Amniotic epithelial cell (primary cell): ENCODE measurements around the gene MED12L.

Experiments
- DNase-seq: peaks from one replicate; pipeline ENCODE4 v3.0.0-alpha.2; 2010; ENCODE audit warnings: low read depth

The MED12L gene

GRCh38 chr3:151144016-151144415 is 58.6 kb downstream of the MED12L start:
- DNase-seq = no peak

DNA sequence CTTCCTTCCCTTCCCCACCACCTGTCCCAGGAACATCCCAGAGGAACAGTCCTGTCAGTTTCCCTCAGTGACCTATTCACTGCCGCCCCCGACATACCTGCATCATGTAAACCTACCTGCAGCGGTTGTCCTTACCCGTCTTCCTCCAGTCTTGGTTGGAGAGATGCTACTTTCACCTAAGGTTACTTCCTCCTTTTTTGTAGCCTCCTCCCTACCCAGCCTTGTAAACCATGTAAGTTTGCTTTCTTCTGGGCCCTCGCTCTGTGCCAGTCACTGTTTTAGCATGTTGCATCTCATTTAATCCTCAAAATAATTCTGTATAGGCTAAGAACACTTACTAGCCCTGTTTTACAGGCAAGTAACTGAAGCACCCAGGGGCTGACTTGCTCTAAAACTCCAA is 59.3 kb downstream of the MED12L start:
- DNase-seq = no peak

DNA sequence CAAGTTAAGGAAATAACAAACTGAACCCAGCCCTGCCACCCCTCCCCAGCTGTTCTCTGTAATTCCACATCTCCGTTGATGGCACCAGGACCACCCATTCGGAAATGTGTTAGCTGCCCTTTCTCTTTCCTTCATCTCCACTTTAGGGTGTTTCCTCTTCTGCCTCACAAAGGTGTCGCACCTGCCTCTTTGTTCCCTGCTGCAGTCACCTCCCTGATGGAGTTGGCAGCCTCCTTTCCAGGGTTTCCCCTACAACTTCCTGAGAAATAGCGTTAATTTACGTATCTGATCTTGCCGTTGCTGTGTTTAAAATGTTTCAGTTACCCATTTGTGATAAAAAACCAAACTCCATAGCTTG is 60.2 kb downstream of the MED12L start:
- no peak for DNase-seq

- peak; percentile 61 for DNase-seq
Observed at GRCh38 chr3:151146071-151146730, 60.7 kb downstream of the MED12L start.

DNA sequence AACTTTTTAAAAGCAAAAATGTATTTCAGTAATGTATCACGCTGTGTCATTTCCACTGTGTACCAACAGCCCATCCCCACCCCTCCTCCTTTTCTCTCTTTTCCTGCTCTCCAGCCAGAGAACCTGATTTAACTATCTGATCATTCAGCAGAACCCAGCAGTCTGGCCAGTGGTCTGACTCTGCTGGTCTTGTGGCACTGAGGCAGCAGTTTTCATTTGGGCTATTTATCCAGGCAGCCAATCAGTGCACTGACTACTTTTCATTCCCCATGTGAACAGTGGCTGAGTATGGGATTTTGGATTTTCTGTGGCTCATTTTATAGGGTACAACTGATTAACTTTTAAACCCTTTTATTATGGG is 61.2 kb downstream of the MED12L start:
- DNase-seq = no peak

- DNase-seq = no peak
Observed at GRCh38 chr3:151147299-151147698, 61.8 kb downstream of the MED12L start.

DNA sequence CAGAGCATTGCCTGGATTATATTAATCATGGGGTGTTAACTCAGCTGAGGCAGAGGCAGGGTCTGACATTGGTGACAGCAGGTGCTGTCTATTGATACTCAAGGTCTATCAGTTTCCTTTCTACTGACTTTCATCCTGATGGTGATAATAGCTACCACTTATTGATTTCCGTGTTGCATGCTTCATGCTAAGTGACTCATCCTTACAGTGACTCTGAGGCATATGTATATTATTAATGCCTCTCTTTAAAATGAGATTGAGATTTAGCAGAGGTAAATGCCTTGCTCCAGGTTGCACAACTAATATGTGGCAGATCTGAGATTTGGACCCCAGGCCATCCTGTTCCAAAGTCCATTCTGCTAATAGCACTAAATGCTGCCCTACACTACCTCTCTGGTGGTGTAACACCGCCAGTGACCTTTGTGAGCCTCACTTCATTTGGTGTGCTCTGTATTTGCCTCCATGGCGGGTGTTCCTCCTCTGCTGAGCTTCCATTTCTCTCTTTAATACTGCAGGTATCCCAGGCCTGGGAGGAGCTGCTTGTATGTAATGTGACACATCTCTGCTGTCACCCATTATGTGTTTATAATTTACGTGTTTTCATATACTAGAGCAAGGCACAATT is 67.1 kb downstream of the MED12L start:
- DNase-seq = no peak

DNA sequence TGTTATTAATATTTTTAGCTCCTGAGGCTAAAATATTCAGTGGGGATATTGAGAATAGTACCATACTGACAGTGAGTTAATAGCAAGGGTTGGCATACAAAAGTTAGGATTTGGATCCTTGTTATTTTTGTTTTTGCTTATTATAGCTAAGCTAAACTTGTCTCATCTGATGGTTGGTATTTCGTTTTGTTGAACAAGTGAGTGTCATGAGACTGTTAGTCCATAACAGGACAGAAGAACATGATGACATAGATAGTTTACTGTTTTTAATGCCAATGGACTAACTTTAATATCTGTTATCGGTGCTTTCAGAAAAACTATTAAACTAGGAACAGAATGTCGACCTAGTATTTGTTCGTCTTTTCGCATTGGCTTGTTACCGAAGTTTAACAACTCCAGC is 69.1 kb downstream of the MED12L start:
- no peak for DNase-seq

DNA sequence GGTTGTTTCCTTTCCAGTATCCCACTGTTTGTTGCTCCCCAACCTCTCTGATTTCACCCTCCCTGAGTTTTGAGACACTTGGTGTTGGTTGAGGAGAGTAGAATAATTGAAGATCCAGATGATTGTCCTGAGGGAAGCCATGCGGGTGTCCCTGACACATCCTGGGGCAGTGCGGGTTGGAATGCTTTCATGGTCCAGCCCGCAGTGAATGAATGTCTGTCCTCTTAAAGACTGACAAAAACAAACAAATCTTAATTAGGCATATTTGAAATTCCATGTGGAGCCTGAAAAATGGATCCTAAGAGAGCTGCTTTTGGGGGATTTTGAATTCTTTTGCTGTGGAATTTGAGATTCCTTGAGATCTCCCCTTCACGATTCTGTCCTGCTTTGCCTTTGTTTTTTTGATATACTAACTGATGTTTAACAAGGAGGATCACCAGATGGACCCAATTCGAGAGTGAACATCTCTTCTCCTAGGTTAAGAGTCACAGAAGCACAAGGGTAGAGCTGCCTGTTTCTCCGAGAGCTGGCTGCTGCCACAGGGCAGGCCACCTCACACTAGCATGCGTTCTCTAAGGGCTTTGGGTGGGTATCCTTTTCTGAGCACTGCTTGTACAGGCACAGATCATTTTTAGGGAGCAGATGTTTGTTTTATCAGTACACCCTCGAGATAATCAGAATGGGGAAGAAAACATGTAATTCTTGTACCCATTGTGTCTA is 70.1 kb downstream of the MED12L start:
- DNase-seq = no peak

GRCh38 chr3:151156618-151157216 is 71.3 kb downstream of the MED12L start:
- peak; percentile 65 for DNase-seq

GRCh38 chr3:151159806-151160205 is 74.3 kb downstream of the MED12L start:
- DNase-seq = no peak

GRCh38 chr3:151165226-151165625 is 79.8 kb downstream of the MED12L start:
- DNase-seq = no peak

GRCh38 chr3:151166161-151166560 is 80.7 kb downstream of the MED12L start:
- no peak for DNase-seq

DNA sequence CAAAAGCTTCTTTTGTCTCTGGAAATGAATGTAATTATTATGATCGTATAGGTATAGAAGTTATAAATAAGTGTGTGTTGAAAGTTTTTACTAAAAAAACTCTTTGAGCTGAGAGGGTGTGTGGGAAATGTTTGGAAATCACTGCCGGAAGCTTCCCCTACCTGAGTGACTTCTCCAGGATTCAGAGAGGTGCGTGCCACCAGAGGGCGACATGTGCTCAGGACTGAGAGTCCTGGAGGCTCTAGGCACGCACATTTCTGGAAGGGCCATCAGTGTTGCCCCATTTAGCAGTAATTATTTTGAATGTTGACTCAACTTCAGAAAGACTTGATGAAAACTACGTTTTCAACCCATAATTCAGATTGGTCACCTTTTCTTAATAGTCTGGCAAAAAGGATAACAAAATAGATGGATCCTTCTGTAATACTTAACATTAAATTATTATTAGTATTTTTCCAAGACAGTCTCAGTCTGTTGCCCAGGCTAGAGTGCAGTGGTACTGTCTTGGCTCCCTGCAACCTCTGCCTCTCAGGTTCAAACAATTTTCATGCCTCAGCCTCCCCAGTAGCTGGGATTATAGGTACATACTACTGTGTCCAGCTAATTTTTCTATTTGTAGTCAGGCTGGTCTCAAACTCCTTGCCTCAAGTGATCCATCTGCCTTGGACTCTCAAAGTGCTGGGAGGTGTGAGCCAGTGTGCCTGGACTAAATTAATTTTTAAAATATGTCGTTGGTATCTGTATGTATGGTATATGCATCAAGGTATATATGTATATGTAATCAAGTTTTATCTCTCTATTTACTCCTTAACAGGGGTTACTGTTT is 83.0 kb downstream of the MED12L start:
- DNase-seq = peak; percentile 47

DNA sequence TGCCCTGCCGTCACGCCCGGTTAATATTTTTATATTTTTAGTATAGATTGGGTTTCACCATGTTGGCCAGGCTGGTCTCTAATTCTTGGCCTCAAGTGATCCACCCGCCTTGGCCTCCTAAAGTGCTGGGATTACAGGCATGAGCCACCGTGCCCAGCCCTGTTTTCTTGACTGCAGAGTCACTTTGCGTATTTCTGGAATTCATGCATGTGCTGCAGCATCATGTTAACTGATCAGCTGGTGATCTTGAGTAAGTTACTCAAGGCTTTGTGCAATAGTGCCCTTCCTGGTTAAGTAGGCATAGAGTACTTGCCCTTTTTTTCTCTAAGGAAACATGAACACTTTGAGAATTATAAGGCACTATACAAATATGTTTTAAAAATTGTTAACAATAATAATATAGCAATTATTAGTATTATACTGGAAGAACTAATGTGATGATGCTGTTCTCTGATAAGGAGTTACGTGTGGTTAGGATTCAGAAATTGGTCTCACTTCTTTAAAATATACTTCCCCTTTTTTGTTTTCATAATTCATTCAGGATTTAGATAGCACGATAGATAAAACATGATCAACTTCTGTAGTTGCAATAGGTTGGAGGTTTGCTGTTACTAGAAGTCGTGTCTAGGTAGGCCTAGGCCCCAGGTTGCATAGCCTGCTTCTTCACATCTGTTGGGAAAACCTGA is 83.9 kb downstream of the MED12L start:
- DNase-seq = peak; percentile 32

DNA sequence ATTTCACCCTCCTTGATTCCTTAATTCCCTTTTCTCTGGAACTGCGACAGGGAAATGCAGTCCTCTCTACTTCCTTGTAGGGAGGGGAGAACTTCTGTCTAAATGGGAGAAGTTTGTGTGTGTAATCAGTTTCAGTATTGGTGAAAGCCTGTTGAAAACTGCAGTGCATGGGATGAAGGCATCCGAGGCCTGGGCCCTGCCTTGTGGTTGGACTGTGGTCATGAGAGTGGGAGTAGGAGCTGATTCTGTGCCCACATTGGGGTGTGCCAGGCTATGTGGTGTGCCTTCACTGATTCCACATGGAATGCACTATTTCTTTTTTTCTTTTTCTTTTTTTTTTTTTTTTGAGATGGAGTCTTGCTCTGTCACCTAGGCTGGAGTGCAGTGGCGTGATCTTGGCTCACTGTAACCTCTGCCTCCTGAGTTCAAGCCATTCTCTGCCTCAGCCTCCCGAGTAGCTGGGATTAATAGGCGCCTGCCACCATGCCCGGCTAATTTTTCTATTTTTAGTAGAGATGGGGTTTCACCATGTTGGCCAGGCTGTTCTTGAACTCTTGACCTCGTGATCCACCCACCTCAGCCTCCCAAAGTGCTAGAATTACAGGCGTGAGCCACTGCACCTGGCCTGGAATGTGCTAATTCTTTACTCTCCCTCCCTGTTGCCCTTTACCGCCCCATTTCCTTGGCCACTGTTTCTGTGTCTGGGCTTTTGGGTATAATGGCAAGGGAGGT is 84.7 kb downstream of the MED12L start:
- peak; percentile 47 for DNase-seq

GRCh38 chr3:151171145-151171757 is 85.8 kb downstream of the MED12L start:
- DNase-seq = no peak

DNA sequence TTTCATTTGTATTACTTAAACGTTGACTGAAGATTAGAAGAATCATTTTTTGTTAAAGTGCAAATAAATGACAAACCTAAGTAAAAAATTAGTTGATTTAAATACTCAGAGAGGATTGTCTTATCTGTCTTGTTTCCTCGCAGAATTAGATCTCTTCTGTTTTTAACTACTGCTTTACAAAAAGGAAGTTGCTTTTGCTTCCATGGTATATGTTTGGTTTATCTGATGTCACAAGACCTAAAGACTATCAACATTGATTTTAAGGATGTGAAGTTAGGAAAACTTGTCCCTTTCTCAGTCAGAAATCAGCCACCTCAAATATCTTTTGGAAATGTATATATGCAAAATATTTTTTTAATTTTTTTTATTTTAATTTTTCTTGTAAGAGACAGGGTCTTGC is 88.9 kb downstream of the MED12L start:
- DNase-seq = no peak

GRCh38 chr3:151175952-151176351 is 90.5 kb downstream of the MED12L start:
- no peak for DNase-seq

GRCh38 chr3:151178208-151178845 is 92.9 kb downstream of the MED12L start:
- no peak for DNase-seq
